ENCODE measurements around the gene GALK1. TPM values are rescaled to one million over a fixed set of nuclear protein-coding genes. Genes with fewer than 3 reads are reported as not detected.
A peak's percentile ranks its signal among the peaks of the same experiment; 100 is the strongest.

The GALK1 gene
- total RNA-seq, 1 experiment from 2014 or later: 35.8 TPM

DNA sequence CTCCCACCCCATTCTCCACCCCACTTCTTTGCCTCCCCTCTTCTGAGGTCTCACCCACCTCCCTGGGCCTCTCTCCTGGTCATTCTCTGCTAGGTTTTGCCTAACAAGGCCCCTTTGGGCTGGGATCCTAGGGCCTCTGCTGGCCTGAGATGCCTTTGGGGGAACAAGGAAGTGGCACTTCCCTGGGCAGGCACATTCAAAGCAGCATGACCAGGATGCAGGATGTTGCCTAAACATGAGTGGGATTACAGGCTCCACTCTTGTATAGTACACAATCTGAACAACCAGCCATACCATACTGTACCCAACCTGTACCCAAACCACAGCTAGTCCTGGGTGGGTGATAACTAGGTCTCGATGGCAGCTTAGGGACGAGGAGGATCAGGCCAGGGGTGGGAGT lies 9.0 kb downstream of the GALK1 start:
- no peaks in the 10 kb centered on the region for H3K9me3 ChIP-seq (ENCODE audit: control insufficient read depth, insufficient read depth, low read depth, low read length)
- no peaks in the 10 kb centered on the region for H3K27me3 ChIP-seq (ENCODE audit: control insufficient read depth, insufficient read depth, low read length)
- ATAC-seq (0 out of 2 replicates have a peak, but pooled peaks have one; percentile 1), DNase-seq (ENCODE audit: low read depth, low spot score) (no peak)
- no peak overlapping the region for H3K27ac ChIP-seq (ENCODE audit: low read length)
- H3K4me1 ChIP-seq (ENCODE audit: control insufficient read depth, insufficient read depth, low read length): peaks cover 11% of the 10 kb centered on the region
- H3K4me3 ChIP-seq (ENCODE audit: low read depth in 2 of 2, low read length in 2 of 2): no peak overlapping the region
- intact Hi-C loops (cut with micrococcal nuclease; ENCODE audit: unreplicated experiment): no loop called here
- in situ Hi-C loops (cut with HindIII; ENCODE audit: low pct_unique_long_range_greater_than_20kb, low sequenced_read_pairs): no loop called here
- no peaks in the 10 kb centered on the region for H3K36me3 ChIP-seq (ENCODE audit: control insufficient read depth, insufficient read depth, low read length)
- TF ChIP-seq POLR2AphosphoS5 (IDR thresholded peaks at IDR 0.05; ENCODE audit: low read depth, low read length): no peak; the same call in 1 of the 2 replicates
- TF ChIP-seq, protein P1, sequence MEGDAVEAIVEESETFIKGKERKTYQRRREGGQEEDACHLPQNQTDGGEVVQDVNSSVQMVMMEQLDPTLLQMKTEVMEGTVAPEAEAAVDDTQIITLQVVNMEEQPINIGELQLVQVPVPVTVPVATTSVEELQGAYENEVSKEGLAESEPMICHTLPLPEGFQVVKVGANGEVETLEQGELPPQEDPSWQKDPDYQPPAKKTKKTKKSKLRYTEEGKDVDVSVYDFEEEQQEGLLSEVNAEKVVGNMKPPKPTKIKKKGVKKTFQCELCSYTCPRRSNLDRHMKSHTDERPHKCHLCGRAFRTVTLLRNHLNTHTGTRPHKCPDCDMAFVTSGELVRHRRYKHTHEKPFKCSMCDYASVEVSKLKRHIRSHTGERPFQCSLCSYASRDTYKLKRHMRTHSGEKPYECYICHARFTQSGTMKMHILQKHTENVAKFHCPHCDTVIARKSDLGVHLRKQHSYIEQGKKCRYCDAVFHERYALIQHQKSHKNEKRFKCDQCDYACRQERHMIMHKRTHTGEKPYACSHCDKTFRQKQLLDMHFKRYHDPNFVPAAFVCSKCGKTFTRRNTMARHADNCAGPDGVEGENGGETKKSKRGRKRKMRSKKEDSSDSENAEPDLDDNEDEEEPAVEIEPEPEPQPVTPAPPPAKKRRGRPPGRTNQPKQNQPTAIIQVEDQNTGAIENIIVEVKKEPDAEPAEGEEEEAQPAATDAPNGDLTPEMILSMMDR (IDR thresholded peaks at IDR 0.05): no peak
- TF ChIP-seq TCF7L2 (IDR thresholded peaks at IDR 0.05; ENCODE audit: low read depth, low read length): no peak
- ChIA-PET CTCF (no interaction called here), POLR2A (no interaction called here)
- no TSS peak for BruUV-seq (replicated peaks)

DNA sequence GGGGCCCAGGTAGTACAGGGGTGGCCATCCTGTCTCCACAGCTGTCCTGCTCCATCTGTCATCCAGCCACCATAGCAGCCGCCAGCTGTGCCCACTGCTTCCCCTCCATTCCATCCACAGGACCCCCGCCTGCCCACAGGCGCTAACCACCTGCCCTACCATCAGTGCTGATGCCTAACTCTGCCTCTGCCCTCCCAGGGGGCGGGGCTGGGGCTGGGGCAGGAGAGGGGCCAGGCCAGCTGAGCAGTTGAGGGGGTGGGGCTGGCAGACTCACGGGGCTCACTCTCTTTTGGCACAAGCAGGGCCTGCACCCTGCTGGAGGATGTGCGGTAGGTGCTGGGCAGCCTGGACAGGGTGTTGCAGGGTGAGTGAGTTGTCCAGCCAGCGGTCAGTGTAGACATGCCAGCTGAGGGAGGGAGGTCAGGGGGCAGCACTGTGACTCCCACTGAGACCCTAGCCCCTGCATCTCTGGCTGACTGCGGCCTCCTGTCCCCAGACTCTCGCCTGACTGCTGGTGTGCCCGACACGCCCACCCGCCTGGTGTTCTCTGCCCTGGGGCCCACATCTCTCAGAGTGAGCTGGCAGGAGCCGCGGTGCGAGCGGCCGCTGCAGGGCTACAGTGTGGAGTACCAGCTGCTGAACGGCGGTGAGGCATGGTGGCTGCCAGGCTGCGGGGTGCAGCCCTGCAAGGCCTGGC lies 9.6 kb downstream of the GALK1 start:
- intact Hi-C loops (cut with micrococcal nuclease; ENCODE audit: unreplicated experiment) (no loop called here), in situ Hi-C loops (cut with HindIII; ENCODE audit: low pct_unique_long_range_greater_than_20kb, low sequenced_read_pairs) (no loop called here)
- no peaks in the 10 kb centered on the region for H3K27me3 ChIP-seq (ENCODE audit: control insufficient read depth, insufficient read depth, low read length)
- peak; percentile 58 for ATAC-seq
- ChIA-PET POLR2A (no interaction called here), CTCF (no interaction called here)
- no peak overlapping the region for H3K4me3 ChIP-seq (ENCODE audit: low read depth in 2 of 2, low read length in 2 of 2)
- no peak for DNase-seq (ENCODE audit: low read depth, low spot score)
- H3K27ac ChIP-seq (ENCODE audit: low read length): no peak overlapping the region
- TF ChIP-seq, protein P2, sequence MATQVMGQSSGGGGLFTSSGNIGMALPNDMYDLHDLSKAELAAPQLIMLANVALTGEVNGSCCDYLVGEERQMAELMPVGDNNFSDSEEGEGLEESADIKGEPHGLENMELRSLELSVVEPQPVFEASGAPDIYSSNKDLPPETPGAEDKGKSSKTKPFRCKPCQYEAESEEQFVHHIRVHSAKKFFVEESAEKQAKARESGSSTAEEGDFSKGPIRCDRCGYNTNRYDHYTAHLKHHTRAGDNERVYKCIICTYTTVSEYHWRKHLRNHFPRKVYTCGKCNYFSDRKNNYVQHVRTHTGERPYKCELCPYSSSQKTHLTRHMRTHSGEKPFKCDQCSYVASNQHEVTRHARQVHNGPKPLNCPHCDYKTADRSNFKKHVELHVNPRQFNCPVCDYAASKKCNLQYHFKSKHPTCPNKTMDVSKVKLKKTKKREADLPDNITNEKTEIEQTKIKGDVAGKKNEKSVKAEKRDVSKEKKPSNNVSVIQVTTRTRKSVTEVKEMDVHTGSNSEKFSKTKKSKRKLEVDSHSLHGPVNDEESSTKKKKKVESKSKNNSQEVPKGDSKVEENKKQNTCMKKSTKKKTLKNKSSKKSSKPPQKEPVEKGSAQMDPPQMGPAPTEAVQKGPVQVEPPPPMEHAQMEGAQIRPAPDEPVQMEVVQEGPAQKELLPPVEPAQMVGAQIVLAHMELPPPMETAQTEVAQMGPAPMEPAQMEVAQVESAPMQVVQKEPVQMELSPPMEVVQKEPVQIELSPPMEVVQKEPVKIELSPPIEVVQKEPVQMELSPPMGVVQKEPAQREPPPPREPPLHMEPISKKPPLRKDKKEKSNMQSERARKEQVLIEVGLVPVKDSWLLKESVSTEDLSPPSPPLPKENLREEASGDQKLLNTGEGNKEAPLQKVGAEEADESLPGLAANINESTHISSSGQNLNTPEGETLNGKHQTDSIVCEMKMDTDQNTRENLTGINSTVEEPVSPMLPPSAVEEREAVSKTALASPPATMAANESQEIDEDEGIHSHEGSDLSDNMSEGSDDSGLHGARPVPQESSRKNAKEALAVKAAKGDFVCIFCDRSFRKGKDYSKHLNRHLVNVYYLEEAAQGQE (IDR thresholded peaks at IDR 0.05; ENCODE audit: insufficient read depth in 1 of 2, low read depth in 2 of 2, low read length in 1 of 2): no peak
- TF ChIP-seq, protein P1 (IDR thresholded peaks at IDR 0.05): peak; percentile 26; the same call in 1 of the 2 replicates
- no peaks in the 10 kb centered on the region for H3K36me3 ChIP-seq (ENCODE audit: control insufficient read depth, insufficient read depth, low read length)
- H3K4me1 ChIP-seq (ENCODE audit: control insufficient read depth, insufficient read depth, low read length): peaks cover 11% of the 10 kb centered on the region
- H3K9me3 ChIP-seq (ENCODE audit: control insufficient read depth, insufficient read depth, low read depth, low read length): no peaks in the 10 kb centered on the region
- no TSS peak for BruUV-seq (replicated peaks)

Measured in Panc1 (cell line).